GM12872 (cell line): ENCODE data around the gene KCNA4.

Source experiments
- CTCF ChIP-seq: IDR thresholded peaks from 3 replicates; pipeline ENCODE4 v1.5.1; 2011; ENCODE audit warnings: low read depth, mild to moderate bottlenecking, low read length, moderate library complexity; ENCODE audit not compliant: insufficient read depth

The KCNA4 gene

GRCh38 chr11:30041171-30041570 is 24.3 kb upstream of the KCNA4 start:
- TF ChIP-seq CTCF, result no peak

GRCh38 chr11:30025396-30026139 is 8.7 kb upstream of the KCNA4 start:
- no peak for TF ChIP-seq CTCF

GRCh38 chr11:30023074-30023473 is 6.2 kb upstream of the KCNA4 start:
- no peak for TF ChIP-seq CTCF

- no peak for TF ChIP-seq CTCF
Observed at GRCh38 chr11:30019481-30019880, 2.7 kb upstream of the KCNA4 start.

- TF ChIP-seq CTCF, result no peak
Observed at GRCh38 chr11:30018495-30018894, 1.7 kb upstream of the KCNA4 start.

GRCh38 chr11:30017445-30017895 is 640 bp upstream of the KCNA4 start:
- TF ChIP-seq CTCF, result no peak

- TF ChIP-seq CTCF, result no peak
Observed at GRCh38 chr11:30015725-30016412, 961 bp downstream of the KCNA4 start.
